Esophagus squamous epithelium (tissue), 4 donors: ENCODE results near the gene BRD3.
"Not testable (repeated sequence)": the region's sequence is repeated elsewhere in the genome, so short reads cannot be mapped to it uniquely, and the experiment has no call there.

Experiments used
- POLR2A ChIP-seq, 4 donors: fragments of 450-650 bp; IDR thresholded peaks; one replicate each; pipeline ENCODE4 v1.6.1; 2017; ENCODE audit warnings: antibody characterized with exemption in 4 of 4, mild to moderate bottlenecking in 4 of 4, moderate library complexity in 3 of 4
- TF ChIP-seq, protein P1 (sequence below), 6 experiments: fragments of 450-650 bp in 4 of 6; fragments of 200-600 bp in 2 of 6; sonication (generic) in 2 of 6; IDR thresholded peaks; one replicate each; pipeline ENCODE4 v1.5.1; 2016 to 2019; ENCODE audit warnings: antibody characterized with exemption in 6 of 6, mild to moderate bottlenecking in 4 of 6, moderate library complexity in 4 of 6

DNA sequence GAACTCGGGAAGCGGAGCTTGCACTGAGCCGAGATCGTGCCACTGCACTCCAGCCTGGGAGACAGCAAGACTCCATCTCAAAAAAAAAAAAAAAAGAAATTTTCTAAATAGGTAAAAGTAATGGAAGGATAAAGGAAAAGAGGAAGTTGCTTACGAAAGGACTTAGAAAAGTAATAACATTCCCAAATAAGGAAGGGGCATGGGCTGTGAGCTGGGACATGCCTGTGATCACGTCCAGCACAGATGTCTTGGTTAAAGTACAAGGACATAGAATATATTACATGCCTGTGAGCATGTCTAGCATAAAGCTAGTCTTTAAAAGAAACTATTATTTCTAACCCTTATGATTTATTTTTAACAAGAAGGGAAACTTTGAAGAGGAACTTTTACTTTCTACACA, 33.3 kb upstream of the BRD3 start:
- TF ChIP-seq, protein P1, sequence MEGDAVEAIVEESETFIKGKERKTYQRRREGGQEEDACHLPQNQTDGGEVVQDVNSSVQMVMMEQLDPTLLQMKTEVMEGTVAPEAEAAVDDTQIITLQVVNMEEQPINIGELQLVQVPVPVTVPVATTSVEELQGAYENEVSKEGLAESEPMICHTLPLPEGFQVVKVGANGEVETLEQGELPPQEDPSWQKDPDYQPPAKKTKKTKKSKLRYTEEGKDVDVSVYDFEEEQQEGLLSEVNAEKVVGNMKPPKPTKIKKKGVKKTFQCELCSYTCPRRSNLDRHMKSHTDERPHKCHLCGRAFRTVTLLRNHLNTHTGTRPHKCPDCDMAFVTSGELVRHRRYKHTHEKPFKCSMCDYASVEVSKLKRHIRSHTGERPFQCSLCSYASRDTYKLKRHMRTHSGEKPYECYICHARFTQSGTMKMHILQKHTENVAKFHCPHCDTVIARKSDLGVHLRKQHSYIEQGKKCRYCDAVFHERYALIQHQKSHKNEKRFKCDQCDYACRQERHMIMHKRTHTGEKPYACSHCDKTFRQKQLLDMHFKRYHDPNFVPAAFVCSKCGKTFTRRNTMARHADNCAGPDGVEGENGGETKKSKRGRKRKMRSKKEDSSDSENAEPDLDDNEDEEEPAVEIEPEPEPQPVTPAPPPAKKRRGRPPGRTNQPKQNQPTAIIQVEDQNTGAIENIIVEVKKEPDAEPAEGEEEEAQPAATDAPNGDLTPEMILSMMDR (IDR thresholded peaks at IDR 0.05) = not testable (repeated sequence)
- TF ChIP-seq POLR2A (IDR thresholded peaks at IDR 0.05) = not testable (repeated sequence)
